NK-92 (cell line): ENCODE results near the gene HELZ2.
"Not testable (repeated sequence)": the region's sequence is repeated elsewhere in the genome, so short reads cannot be mapped to it uniquely, and the experiment has no call there.

Source experiments
- DNase-seq: peaks from one replicate; lab custom pipeline; 2025; ENCODE audit not compliant: unreplicated experiment; lab: John Stamatoyannopoulos, UW

The HELZ2 gene

DNA sequence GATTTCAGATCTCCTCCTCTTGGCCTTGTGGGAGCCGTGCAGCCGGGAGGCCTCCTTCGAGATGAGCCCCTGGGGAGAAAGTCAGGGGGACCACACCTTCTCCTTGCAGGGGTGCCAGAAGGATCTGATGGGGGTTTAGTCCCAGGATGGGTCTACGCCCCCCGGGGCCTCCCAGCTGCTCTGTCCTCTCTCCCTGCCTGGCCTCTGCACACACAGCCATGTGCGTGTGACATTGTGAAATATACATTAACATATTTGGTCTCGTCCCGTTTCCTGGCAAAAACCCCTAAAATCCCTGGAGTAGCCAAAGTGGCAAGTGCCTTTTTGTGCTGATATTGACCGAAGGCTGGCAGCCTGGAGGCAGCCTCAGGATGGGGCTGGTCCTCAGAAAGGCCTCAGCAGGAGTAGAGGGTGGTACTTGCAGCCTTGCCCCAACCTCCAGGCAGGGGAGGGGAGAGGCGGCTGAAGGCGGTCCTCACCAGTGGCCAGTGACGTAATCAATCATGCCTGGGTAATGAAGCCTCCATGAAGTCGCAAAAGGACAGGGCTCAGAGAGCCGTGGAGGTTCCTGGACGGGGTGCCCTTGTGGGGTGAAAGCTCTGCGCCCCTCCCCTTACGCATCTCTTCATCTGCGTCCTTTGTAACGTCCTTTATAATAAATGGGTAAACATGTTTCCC is 5.1 kb upstream of the HELZ2 start:
- DNase-seq = no peak

DNA sequence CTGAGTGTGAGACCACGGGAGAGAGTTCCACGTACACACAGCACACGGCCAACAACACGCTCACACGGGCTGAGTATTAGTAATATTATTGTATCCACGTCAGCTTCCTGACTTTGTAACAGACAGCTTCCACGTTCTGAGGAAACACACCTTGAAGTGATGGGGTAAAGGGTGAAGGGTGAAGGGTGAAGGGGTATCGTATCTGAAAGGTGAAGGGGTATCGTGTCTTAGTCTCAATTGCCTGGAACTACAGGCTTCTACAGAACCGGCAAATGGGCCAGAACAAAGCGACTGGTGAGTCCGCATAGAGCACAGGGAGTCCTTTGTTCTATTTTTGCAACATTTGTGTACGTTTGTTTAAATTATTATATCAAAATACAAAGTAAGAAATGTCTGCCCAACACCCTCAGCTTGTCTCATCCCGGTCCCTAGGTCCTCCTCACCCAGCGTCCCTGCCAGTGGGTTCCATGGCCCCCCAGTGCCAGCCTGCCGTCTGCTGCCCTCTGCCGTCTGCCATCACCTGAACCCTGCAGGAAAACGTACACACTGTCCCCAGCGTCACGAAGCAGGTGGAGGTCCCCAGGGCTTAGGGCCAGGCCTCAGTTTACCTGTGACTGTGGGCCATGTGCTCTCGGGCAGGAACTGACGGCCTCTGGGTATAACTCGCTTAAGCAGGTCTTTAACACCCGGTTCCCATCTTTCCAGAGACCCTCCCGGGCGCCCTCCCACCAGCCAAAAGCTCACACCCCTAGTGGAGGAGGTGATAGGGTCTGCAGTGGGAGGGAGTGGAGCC is 4.4 kb upstream of the HELZ2 start:
- DNase-seq = no peak

DNA sequence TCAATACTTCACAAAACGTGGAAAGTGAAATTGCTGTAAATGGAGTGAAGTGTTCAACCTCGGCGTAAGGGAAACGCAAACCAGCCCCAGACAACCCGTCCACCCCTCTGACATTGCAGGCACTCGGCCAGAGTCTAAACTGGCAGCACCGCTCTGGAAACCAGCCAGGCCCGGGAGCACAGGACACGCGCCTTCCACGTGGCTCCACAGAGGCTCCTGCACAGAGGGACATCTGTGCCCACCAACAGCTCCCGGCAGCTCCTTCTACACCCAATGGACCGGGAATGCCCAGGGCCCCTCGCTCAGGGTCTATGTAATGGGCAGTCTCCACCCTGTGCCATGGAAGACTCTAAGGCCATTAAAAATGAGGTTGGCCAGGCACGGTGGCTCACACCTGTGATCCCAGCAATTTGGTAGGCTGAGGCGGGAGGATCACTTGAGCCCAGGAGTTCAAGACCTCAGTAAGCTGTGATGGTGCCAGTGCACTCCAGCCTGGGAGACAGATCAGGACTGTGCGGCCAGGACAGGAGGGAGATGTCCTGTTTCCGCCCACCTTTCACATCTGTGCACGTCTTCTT is 3.4 kb upstream of the HELZ2 start:
- no peak for DNase-seq

DNA sequence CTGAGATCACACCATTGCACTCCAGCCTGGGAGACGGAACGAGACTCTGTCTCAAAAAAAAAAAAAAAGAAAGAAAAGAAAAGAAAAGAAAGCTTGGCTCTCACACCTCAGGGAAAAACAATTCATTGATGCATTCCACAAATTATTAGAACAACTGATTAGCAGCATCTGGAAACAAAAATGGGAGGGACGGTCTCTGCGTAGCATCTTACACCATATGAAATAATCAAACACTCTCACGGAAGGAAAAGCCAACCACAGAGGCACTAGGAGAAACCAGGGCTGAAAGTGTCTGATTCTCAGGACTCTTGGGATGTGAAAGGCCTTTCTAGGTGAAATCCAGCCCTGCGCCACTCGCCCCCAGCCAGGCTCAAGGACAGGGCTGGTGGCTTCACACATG is 2.3 kb upstream of the HELZ2 start:
- DNase-seq = no peak

DNA sequence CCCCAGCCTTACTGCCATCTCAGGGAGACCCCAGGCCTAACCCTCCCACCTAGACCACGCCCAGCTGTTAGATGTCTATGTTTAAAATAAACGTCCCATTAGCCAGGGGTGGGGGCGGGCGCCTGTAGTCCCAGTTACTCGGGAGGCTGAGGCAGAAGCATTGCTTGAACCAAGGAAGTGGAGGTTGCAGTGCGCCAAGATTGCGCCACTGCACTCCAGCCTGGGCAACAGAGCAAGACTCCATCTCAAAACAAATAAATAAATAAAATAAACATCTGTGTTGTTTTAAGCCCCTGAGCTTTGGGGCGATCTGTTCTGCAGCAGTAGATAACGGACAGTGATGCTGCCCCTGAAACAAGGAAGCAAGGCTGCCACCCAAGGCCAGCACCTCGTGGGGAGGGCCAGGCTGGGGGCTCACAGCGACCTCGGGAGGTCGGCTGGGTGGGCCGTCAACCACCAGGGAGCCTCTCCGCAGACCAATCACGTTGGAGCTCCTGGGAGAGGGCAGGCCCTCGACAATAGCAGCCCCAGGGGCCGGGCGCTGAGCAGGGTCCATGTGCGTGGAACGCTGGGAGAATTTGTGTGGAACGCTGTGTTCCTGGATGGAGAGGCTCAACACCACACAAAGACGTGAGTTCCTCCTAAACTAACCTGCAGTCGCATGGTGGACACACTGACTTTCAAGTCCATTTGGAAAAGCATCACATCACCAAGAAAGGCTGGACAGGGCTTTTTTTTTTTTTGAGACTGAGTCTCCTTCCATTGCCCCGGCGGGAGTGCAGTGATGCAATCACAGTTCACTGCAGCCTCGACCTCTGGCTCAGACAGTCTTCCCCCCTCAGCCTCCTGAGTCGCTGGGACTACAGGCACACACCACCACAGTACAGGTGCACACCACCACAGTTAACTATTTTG is 1.0 kb upstream of the HELZ2 start:
- no peak for DNase-seq

DNA sequence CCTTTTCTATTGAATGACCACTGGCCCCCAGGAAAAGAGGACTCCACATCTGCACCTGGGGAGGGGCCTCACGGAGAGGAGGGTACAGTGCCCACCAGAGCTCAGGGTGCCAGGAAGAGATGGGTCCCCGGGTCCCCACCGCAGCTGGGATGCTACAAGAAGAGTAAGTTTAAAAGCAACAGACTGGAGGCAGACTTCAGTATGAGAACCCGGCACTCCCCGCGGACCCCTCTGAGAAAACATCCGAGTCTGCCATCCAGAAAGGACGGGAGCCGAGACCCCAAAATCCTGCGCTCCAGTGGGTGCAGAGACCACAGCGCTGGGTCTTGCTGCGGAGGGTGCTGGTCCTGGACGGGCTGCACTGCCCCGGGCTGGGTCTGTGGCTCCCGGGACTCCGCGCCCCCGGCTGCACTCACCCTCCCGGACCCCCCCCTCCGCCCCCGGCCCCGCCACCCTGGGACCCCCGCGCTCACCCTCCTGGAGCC is 350 bp downstream of the HELZ2 start:
- DNase-seq = no peak

DNA sequence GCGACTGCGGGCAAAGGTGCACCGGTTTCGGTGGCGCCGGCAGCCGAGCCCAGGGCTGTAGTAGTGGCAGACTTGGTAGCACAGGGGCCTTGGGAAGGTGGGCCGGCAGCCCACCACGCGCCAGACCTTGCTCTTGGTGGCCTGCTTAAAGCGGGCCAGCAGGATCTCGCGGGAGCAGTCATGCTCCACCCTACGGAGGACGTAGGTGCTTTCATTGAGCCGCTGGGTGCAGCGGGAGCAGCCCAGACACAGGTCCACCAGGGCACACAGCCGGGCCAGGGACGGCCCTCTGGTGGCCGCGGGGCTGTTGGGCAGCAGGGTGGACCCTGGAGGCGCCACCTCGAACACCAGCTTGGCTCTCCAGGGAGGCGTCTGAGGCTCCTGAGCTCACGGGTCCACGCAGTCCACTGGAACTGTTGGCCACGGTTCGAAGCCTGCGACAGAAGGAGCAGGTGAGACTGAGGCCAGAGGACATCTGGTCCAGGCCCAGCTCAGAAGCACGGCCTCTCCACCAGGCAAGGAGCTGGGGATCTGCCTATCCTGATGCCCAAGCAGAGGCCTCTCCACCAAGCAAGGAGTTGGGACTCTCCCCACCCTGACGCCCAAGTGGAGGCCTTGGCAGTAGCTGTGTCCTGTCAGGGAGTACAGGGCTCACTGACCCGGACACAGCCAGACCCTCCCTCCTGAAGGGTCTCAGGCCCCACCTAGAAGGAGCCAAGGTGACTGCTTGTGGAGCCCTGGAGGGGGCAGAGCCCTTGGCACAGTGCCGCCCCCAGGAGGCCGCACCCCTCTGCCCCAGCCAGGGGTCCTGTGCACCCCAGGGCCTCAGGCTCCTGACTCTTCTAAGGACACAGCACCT is 1.0 kb downstream of the HELZ2 start:
- DNase-seq = no peak

DNA sequence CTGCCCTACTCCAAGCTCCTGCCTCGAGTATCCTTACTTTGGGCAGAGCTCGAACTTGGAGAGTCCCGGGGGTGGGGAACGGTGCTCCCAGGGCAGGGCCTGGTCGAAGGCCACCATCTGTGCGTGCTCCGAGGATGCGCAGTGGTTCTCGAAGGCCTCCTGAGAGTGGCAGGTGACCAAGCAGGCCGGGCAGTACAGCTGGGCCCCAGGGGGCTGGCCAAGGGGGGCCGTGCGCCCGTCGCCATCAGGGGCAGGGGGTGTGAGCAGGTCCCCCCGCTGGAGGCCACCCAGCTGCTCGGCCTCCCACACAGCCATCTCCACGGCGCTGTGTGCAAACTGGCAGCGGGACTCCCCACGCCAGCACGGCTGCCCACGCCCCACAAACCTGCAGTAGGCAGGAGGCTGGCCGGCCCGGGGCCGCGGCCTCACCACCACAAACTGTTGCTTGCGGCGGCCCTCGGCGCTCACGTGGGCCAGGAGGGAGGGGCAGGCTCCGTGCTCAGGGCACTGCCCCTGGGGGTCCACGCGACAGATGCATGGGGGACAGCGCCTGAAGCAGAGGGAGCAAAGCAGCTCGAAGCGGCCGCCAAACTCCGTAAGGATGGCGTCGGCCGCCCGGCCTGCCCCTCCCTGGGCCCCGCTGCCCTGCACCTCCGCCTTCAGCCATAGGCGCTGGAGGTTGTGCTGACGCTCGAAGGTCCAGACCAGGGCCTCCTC is 1.8 kb downstream of the HELZ2 start:
- DNase-seq = no peak

DNA sequence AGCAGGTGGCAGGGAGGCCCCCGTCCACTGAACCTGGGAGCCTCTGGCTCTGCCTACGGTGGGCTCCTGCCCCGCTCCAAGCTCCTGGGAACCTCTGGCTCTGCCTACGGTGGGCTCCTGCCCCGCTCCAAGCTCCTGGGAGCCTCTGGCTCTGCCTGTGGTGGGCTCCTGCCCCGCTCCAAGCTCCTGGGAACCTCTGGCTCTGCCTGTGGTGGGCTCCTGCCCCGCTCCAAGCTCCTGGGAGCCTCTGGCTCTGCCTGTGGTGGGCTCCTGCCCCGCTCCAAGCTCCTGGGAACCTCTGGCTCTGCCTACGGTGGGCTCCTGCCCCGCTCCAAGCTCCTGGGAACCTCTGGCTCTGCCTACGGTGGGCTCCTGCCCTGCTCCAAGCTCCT is 3.0 kb downstream of the HELZ2 start:
- not testable (repeated sequence) for DNase-seq

DNA sequence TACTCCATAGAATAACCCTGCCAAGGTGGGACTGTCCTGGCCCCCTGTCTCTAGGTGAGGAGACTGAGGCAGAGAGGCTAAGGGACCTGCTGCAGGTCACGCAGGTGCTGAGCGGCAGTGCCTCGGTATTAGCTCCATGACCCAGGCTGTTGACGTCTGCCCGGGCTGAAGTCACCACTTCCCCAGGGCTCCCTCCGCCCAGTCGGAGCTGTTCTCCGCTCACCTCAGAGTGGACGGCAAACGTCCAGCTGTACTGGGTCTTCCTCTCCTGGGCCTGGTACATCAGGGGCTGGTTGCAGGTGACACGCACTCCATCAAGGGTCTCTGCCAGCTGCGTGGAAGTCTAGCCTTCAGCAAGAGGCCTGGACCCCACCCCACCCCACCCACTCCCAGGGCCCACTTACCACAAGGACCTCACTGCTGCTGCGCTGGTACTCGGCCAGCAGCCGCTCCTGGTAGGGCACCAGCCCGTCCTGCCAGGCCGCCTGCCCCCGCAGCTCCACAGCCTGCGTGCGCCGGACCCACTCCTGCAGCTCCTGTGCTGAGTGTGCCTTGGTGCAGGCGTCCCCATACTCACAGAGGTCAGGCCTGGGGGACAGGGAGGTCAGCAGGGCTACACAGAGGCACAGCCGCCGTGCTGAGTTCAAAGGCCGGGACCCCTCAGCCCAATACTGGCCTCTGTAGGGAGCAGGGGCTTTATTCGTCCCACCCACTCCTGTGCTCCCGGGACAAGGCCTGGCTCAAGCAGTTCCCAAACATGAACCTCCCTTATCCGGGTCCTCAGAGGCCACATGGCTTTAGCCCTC is 3.6 kb downstream of the HELZ2 start:
- DNase-seq = no peak

DNA sequence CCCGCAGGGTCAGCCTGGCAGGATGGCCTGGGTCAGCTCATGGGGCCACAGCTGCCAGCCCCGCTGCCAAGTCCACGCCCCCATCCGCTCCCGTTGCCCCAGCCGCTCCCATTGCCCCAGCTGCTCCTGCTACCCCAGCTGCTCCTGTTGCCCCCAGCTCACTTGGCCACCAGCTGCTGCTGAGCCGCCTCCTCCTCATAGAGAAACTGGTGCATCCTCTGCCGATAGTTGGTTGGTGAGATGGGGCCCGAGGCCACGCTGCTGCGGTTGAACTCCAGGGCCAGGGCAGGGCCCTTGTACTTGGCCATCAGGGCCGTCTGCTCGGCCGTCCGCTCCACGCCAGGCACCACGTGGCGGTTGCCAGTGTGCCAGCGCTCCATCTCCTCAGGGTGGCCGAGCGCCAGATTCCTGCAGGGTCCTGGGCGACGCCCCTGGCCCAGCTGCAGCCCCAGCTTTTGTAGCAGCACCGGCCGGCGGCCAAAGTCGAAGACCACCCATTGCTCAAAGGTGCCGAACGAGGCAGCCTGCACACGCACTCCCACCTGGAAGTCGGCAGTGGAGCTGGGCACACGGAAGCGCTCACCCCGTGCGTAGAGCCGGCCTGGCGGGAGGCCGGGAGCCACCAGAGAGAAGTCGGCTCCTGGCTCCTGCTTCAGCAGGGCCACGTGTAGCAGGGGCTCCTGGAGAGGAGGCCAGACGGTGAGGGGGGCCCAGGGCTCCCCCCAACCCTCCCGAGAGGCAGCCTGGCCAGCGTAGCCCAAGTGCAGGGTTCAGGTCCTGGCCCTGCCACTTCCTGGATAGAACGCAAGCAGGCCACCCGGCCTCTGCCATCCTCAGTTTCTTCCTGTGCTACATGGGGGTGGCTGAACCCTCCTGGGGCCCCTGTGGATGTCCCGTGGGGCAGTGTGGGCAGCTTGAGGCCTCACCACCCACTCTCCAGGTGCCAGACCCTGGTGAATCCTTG is 4.8 kb downstream of the HELZ2 start:
- DNase-seq = no peak

DNA sequence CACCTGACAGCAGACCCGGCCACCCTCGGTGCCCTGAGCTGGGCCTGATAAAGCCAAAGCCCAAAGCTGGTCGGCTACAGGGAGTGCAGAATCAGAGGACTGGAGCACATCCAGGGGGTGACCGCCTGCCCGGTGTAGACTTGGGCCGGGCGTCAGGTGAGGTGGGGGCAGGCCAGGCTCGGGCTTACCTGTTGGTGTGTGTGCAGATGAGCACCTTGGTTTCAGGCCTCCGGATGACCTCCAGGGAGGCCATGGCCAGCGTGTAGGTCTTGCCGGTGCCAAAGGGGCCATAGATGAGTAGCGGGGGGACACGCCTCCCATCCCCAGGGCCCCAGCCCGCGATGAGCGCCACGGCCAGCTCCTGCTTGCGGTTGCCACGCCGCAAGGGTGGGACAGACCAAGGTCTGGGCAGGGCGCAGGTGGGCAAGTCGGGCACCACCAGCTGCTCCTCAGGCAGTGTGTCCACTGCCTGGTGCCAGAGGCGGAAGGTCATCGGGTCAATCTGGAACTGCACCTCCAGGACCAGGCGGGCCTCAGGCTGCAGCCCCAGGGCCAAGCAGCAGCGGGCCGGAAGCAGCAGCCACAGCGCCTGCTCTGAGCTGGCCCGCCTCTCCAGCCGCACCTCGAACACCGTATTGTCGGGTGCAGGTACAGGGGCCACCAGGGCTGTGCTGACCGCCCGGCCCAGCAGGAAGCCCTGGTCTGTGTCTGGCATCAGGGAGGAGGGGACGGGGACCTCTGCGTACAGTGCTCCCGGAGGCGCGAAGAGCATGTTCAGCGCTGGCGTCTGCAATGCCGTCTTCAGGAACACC is 5.7 kb downstream of the HELZ2 start:
- DNase-seq = no peak

DNA sequence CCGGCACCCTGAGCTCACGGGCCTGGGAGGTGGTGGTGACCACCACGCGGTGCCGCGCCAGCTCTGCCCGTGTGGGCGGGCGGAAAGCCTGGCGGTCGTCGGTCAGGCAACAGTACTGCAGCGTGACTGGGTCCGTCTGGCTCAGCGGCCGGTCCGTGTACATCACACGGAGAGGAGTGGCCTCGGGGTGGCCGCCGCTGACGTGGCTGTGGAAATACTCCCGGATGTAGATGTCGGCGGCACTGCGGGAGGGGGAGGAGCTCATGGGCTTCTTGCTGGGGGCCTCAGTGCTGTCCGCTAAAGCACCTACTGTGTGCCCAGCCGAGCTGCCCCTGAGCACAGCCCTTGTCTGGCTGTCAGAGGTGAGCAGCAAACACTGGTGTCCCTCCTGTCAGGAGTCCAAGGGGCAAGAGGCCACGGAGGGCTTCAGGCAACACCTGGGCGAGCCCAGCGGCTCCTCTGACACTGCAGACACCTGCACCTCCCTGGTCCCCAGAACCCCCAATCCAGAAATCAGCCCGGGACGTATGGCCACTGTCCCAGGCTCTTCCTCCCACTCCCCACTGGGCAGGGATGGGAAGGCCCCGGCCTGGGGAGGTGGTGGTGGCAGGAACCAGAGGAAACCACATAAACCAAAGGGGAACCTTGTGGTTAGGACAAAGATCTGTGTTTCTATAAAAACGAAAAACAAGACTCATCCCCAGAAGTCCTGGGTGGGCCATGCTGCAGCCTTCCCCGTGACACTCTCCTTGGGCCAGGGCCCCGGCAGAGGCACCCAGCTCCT is 6.5 kb downstream of the HELZ2 start:
- DNase-seq = no peak

DNA sequence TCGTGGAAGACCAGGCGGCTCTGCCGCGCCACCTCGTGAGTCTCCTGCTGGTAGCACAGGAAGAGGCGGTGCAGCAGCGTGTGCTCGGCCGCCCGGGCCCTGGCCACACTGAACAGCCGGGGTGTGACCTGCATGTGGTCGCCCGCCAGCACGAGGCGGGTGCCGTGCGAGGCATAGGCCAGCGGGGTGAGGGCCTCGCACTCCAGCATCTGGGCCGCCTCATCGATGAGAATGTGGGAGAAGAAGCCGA is 7.0 kb downstream of the HELZ2 start:
- DNase-seq = no peak

DNA sequence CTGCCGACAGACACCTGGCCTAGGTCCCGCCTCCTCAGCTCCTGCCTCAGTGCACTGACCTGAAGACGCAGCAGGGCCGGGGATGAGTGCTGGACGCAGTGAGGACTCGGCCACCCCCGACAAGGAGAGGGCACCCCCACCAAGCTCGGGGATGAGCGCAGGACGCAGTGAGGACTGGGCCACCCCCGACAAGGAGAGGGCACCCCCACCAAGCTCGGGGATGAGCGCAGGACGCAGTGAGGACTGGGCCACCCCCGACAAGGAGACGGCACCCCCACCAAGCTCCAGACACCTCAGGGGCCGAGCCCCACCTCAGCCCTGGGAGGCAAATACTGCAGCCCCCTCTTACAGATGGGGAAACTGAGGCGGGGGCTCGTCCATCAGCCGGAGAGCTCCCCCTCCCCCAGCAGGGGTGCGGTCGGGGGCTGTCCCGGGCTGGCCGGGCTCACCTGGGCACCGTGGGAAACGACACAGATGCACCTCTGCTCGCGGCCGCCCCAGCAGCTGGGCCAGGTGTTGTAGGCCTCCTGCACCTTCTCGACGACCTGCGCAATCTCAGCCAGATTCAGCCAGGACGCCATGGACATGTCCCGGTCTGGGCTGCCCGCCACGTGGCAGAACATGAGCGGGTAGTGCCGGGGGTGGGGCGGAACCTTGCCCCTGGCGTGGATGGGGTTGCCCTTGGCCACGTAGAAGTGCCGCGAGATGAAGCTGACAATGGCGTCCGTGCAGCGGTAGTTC is 7.5 kb downstream of the HELZ2 start:
- no peak for DNase-seq
